ENCODE measurements around the gene SMCO1.
"Not testable (repeated sequence)": the region's sequence is repeated elsewhere in the genome, so short reads cannot be mapped to it uniquely, and the experiment has no call there.

The SMCO1 gene

GRCh38 chr3:196496183-196496582 is 19.0 kb downstream of the SMCO1 start:
- H3K27me3 Mint-ChIP-seq (ENCODE audit: low read depth): no peaks in the 10 kb centered on the region
- H3K36me3 Mint-ChIP-seq (ENCODE audit: low read depth): peaks cover 61% of the 10 kb centered on the region
- DNase-seq (ENCODE audit: low spot score): no peak
- no peak overlapping the region for H3K4me3 Mint-ChIP-seq
- peaks cover 44% of the 10 kb centered on the region for H3K4me1 Mint-ChIP-seq (ENCODE audit: low read depth)
- H3K27ac Mint-ChIP-seq: no peak overlapping the region
- H3K9me3 Mint-ChIP-seq: no peaks in the 10 kb centered on the region

- DNase-seq (ENCODE audit: low spot score): no peak
- no peaks in the 10 kb centered on the region for H3K9me3 Mint-ChIP-seq
Observed at GRCh38 chr3:196493292-196493691, 21.9 kb downstream of the SMCO1 start.

GRCh38 chr3:196492080-196492479 is 23.1 kb downstream of the SMCO1 start:
- H3K4me1 Mint-ChIP-seq (ENCODE audit: low read depth): peaks cover 30% of the 10 kb centered on the region
- DNase-seq (ENCODE audit: low spot score): no peak

More at GRCh38 chr3:196493292-196493691, 21.9 kb downstream of the SMCO1 start:
- H3K4me3 Mint-ChIP-seq: no peak overlapping the region
- H3K27ac Mint-ChIP-seq: no peak overlapping the region
- H3K36me3 Mint-ChIP-seq (ENCODE audit: low read depth): peaks cover 50% of the 10 kb centered on the region
- no peaks in the 10 kb centered on the region for H3K27me3 Mint-ChIP-seq (ENCODE audit: low read depth)
- H3K4me1 Mint-ChIP-seq (ENCODE audit: low read depth): peaks cover 34% of the 10 kb centered on the region

GRCh38 chr3:196489747-196490146 is 25.4 kb downstream of the SMCO1 start:
- peaks cover 47% of the 10 kb centered on the region for H3K36me3 Mint-ChIP-seq (ENCODE audit: low read depth)
- H3K4me3 Mint-ChIP-seq: no peak overlapping the region
- no peak for DNase-seq (ENCODE audit: low spot score)
- H3K27me3 Mint-ChIP-seq (ENCODE audit: low read depth): no peaks in the 10 kb centered on the region
- peaks cover 17% of the 10 kb centered on the region for H3K4me1 Mint-ChIP-seq (ENCODE audit: low read depth)
- no peak overlapping the region for H3K27ac Mint-ChIP-seq
- H3K9me3 Mint-ChIP-seq: no peaks in the 10 kb centered on the region

More at GRCh38 chr3:196492080-196492479, 23.1 kb downstream of the SMCO1 start:
- Mint-ChIP-seq H3K9me3 (no peaks in the 10 kb centered on the region), H3K27me3 (ENCODE audit: low read depth) (no peaks in the 10 kb centered on the region), H3K27ac (no peak overlapping the region), H3K36me3 (ENCODE audit: low read depth) (peaks cover 50% of the 10 kb centered on the region), H3K4me3 (no peak overlapping the region)

GRCh38 chr3:196486263-196486662 is 28.9 kb downstream of the SMCO1 start:
- Mint-ChIP-seq H3K36me3 (ENCODE audit: low read depth) (peaks cover 53% of the 10 kb centered on the region), H3K4me3 (no peak overlapping the region), H3K4me1 (ENCODE audit: low read depth) (peaks cover 10% of the 10 kb centered on the region), H3K27me3 (ENCODE audit: low read depth) (no peaks in the 10 kb centered on the region), H3K27ac (no peak overlapping the region), H3K9me3 (no peaks in the 10 kb centered on the region)
- DNase-seq (ENCODE audit: low spot score): no peak

GRCh38 chr3:196477678-196478077 is 37.5 kb downstream of the SMCO1 start:
- H3K4me3 Mint-ChIP-seq: no peak overlapping the region
- H3K27me3 Mint-ChIP-seq (ENCODE audit: low read depth): no peaks in the 10 kb centered on the region
- peaks cover 61% of the 10 kb centered on the region for H3K36me3 Mint-ChIP-seq (ENCODE audit: low read depth)
- no peaks in the 10 kb centered on the region for H3K4me1 Mint-ChIP-seq (ENCODE audit: low read depth)
- no peak overlapping the region for H3K27ac Mint-ChIP-seq
- no peaks in the 10 kb centered on the region for H3K9me3 Mint-ChIP-seq
- no peak for DNase-seq (ENCODE audit: low spot score)

GRCh38 chr3:196472286-196472685 is 42.9 kb downstream of the SMCO1 start:
- H3K4me1 Mint-ChIP-seq (ENCODE audit: low read depth): peaks cover 17% of the 10 kb centered on the region
- H3K4me3 Mint-ChIP-seq: no peak overlapping the region
- H3K27ac Mint-ChIP-seq: peak overlapping the region; percentile 41
- peaks cover 63% of the 10 kb centered on the region for H3K36me3 Mint-ChIP-seq (ENCODE audit: low read depth)
- DNase-seq (ENCODE audit: low spot score): no peak
- H3K27me3 Mint-ChIP-seq (ENCODE audit: low read depth): no peaks in the 10 kb centered on the region
- H3K9me3 Mint-ChIP-seq: no peaks in the 10 kb centered on the region

GRCh38 chr3:196471551-196471950 is 43.6 kb downstream of the SMCO1 start:
- Mint-ChIP-seq H3K9me3 (no peaks in the 10 kb centered on the region), H3K27me3 (ENCODE audit: low read depth) (no peaks in the 10 kb centered on the region), H3K4me1 (ENCODE audit: low read depth) (peaks cover 17% of the 10 kb centered on the region), H3K4me3 (no peak overlapping the region), H3K27ac (no peak overlapping the region), H3K36me3 (ENCODE audit: low read depth) (peaks cover 58% of the 10 kb centered on the region)
- no peak for DNase-seq (ENCODE audit: low spot score)

- H3K36me3 Mint-ChIP-seq (ENCODE audit: low read depth): peaks cover 54% of the 10 kb centered on the region
- H3K27me3 Mint-ChIP-seq (ENCODE audit: low read depth); H3K9me3 Mint-ChIP-seq; H3K4me3 Mint-ChIP-seq; H3K27ac Mint-ChIP-seq; DNase-seq (ENCODE audit: low spot score): not testable (repeated sequence)
- H3K4me1 Mint-ChIP-seq (ENCODE audit: low read depth): peaks cover 17% of the 10 kb centered on the region
Observed at GRCh38 chr3:196470182-196470581, 45.0 kb downstream of the SMCO1 start.

- no peak overlapping the region for H3K27ac Mint-ChIP-seq
- H3K36me3 Mint-ChIP-seq (ENCODE audit: low read depth): peaks cover 33% of the 10 kb centered on the region
- H3K9me3 Mint-ChIP-seq: peaks cover 7% of the 10 kb centered on the region
- H3K4me1 Mint-ChIP-seq (ENCODE audit: low read depth): peaks cover 11% of the 10 kb centered on the region
- H3K27me3 Mint-ChIP-seq (ENCODE audit: low read depth): no peaks in the 10 kb centered on the region
- no peak for DNase-seq (ENCODE audit: low spot score)
- H3K4me3 Mint-ChIP-seq: no peak overlapping the region
Observed at GRCh38 chr3:196463804-196464203, 51.3 kb downstream of the SMCO1 start.

- no peak for DNase-seq (ENCODE audit: low spot score)
- Mint-ChIP-seq H3K36me3 (ENCODE audit: low read depth) (peaks cover 31% of the 10 kb centered on the region), H3K4me1 (ENCODE audit: low read depth) (peaks cover 9% of the 10 kb centered on the region), H3K4me3 (no peak overlapping the region), H3K27ac (no peak overlapping the region), H3K9me3 (peaks cover 7% of the 10 kb centered on the region), H3K27me3 (ENCODE audit: low read depth) (no peaks in the 10 kb centered on the region)
Observed at GRCh38 chr3:196463478-196463756, 51.7 kb downstream of the SMCO1 start.

GRCh38 chr3:196462680-196463477 is 52.3 kb downstream of the SMCO1 start:
- not testable (repeated sequence) for H3K4me1 Mint-ChIP-seq (ENCODE audit: low read depth); H3K27me3 Mint-ChIP-seq (ENCODE audit: low read depth); DNase-seq (ENCODE audit: low spot score); H3K9me3 Mint-ChIP-seq; H3K27ac Mint-ChIP-seq; H3K4me3 Mint-ChIP-seq
- peaks cover 29% of the 10 kb centered on the region for H3K36me3 Mint-ChIP-seq (ENCODE audit: low read depth)

GRCh38 chr3:196458063-196458462 is 57.1 kb downstream of the SMCO1 start:
- H3K36me3 Mint-ChIP-seq (ENCODE audit: low read depth): peaks cover 9% of the 10 kb centered on the region
- H3K27me3 Mint-ChIP-seq (ENCODE audit: low read depth): no peaks in the 10 kb centered on the region
- H3K4me1 Mint-ChIP-seq (ENCODE audit: low read depth): peaks cover 9% of the 10 kb centered on the region
- H3K9me3 Mint-ChIP-seq: peaks cover 7% of the 10 kb centered on the region
- no peak overlapping the region for H3K4me3 Mint-ChIP-seq
- no peak for DNase-seq (ENCODE audit: low spot score)
- H3K27ac Mint-ChIP-seq: no peak overlapping the region

GRCh38 chr3:196457470-196457869 is 57.7 kb downstream of the SMCO1 start:
- H3K27me3 Mint-ChIP-seq (ENCODE audit: low read depth); H3K4me1 Mint-ChIP-seq (ENCODE audit: low read depth); DNase-seq (ENCODE audit: low spot score); H3K4me3 Mint-ChIP-seq; H3K9me3 Mint-ChIP-seq; H3K36me3 Mint-ChIP-seq (ENCODE audit: low read depth); H3K27ac Mint-ChIP-seq: not testable (repeated sequence)

Measured in T-helper 2 cell treated with Interferon-gamma antibody and Interleukin-4, amounts not matched to agents 5 μg/mL and 100 μg/mL, for 36 hours (primary cell).